HG02623 (cell line): ENCODE data around the gene PTPRC.

Experiments
- ATAC-seq: cut with Tn5 transposase; IDR thresholded peaks from one replicate; pipeline ENCODE4 v1.9.1; 2021; ENCODE audit warnings: moderate library complexity; ENCODE audit not compliant: unreplicated experiment

The PTPRC gene

GRCh38 chr1:198672124-198672523 is 33.3 kb downstream of the PTPRC start:
- ATAC-seq, result no peak

GRCh38 chr1:198674009-198674408 is 35.2 kb downstream of the PTPRC start:
- ATAC-seq, result no peak

DNA sequence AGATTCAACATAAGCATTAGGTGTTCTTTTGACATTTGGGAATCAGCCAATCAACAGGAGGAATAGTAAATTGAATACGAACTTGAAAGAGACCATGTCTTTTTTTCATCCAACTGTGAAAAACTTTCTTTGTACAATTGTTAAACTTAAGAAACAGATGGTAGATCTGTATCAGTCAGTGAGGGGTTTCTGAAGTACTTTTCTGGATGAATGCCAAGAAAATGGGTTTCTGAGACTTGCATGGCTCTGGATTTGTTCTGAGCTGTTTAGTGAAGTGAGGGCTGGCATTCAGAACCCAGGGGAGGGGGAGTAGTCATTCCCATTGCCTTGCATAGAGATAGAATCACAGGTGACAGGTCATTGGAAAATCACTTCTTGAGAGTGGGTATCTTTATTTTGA is 37.4 kb downstream of the PTPRC start:
- no peak for ATAC-seq

- ATAC-seq, result no peak
Observed at GRCh38 chr1:198677027-198677426, 38.2 kb downstream of the PTPRC start.

GRCh38 chr1:198677871-198678270 is 39.0 kb downstream of the PTPRC start:
- ATAC-seq, result no peak

DNA sequence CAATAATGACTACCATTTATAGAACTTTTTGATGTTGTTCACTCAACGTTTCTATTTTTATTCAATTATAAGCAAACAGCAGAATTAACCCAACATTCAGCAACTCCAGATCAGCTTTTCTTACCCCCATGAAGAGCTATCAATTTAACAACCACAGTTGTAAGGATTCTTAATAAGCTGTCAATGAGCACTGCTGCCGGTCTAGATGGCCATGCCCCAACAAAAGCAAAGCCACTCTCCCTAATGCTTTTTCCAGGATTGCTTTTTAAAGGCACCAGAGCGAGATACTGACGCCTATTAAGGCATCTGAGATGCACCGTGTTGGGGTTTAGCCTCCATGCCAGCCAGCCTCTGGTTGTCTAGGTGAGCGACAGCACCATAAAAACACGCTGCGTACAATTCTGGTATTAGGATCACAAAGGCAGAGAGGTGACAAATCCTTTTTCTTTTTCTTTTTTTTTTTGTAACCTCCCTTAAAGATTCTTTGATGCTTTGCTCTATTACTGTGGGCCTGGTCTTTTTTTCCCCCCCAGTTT is 39.5 kb downstream of the PTPRC start:
- ATAC-seq, result no peak

DNA sequence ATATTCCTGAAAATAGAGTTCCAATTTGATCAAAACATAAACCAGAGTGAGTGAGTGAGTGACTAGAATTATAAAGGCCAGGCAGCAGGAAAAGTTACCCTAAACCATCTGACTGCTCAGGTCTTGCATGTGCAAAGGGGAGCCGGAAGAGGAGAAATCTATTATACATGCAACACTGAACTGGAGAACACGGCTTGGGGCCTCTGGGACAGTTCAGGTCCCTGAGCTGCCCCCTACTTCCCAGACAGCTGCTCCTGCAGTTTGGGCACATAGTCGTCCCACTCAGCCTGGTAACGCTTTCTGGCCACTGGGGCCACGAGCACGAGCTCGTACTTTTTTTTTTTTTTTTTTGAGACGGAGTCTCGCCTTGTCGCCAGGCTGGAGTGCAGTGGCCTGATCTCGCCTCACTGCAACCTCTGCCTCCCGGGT is 40.1 kb downstream of the PTPRC start:
- ATAC-seq, result no peak

GRCh38 chr1:198679535-198680173 is 40.8 kb downstream of the PTPRC start:
- no peak for ATAC-seq

- no peak for ATAC-seq
Observed at GRCh38 chr1:198680174-198680875, 41.5 kb downstream of the PTPRC start.

DNA sequence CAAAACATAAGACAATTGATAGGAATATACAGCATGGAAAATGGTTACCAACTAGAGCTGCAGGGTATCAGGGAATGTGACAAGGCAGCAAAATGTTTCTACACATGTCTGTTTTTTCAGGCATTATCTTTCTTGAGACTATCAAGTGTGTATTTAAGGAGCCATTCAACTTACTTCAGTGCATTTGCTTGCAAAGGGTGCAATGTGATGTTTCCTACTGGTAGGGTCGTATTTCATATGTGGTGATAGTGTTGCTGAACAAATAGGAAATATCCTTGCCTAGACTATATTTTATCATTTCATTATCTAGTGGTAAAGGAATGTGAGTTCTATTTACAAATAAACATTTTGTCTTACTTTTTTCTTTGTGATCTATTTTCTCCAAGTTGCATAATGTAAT is 42.4 kb downstream of the PTPRC start:
- ATAC-seq, result no peak

GRCh38 chr1:198681831-198682759 is 43.3 kb downstream of the PTPRC start:
- peak; percentile 96 for ATAC-seq

DNA sequence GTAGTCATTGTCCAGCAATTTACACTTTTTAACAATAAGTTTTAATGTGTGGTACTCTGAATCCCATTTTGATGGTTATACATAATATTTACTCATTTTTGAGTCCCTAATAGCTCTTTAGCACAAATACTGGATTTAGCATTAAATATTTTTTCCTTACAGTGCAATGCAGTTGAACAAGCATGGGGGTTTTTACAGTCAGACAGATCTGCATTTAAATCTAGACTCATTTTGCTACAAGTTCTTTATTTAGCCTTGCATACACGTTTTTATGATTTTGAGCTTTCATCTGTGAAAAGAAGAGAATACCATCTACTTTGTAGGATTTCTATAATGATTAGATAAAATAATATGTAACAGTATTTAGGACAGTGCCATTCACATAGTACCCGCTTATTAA is 44.0 kb downstream of the PTPRC start:
- ATAC-seq, result no peak

DNA sequence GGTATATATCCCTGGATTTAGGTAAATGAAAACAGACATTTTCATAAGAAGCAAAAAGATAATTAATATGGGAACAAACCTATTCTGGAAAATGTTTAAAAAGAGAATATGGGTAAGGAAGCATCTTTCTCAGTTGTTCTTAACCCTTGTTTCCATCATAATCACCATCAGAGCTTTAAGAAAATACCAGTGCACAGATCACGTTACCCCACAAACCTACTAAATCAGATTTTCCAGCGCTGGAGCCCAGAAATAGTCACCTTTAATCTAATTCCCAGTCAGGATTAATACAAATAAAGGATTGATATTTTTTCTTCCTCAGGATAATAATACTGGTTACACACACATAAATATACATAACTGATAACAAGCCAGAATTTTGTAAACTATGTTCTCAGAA is 44.6 kb downstream of the PTPRC start:
- no peak for ATAC-seq

- ATAC-seq, result no peak
Observed at GRCh38 chr1:198686069-198686728, 47.4 kb downstream of the PTPRC start.

GRCh38 chr1:198687429-198687828 is 48.6 kb downstream of the PTPRC start:
- ATAC-seq, result no peak

- ATAC-seq, result no peak
Observed at GRCh38 chr1:198691063-198691462, 52.2 kb downstream of the PTPRC start.

DNA sequence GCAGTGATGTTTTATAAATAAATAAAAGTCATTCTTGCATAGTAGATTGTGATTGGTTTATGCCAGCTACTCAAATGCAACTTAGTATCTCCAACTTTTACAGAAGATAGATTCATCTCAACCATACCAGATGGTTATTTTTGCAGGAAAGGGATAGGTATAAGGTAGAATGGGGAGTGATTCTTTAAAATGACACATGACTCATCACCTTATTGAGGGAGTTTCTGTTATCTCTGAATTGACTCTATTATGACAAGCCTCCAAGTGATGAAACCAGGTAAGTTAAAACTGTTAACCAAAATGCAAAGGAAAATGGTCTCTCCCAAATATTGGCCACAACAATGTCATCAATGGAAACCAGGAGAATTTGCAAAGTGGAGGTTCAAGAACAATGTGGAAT is 54.5 kb downstream of the PTPRC start:
- no peak for ATAC-seq

DNA sequence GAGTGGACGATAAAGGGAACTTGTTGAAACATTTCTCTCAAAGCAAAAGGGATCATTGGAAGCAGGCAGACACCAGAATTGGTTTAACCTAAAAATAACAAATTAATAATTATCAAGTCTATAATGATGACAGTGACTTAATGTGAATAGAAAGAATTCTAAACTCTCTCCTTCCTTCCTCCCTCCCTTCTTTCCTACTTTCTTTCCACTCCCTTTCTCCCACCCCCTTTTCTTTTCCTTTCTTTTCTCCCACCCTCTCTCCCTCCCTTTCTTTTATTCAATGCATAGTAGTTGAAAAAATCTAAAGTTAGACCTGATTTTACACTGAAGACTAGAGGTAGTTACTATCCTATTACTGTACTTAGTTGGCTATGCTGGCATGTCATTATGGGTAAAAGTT is 55.7 kb downstream of the PTPRC start:
- no peak for ATAC-seq

GRCh38 chr1:198696211-198696610 is 57.4 kb downstream of the PTPRC start:
- ATAC-seq, result peak; percentile 76

DNA sequence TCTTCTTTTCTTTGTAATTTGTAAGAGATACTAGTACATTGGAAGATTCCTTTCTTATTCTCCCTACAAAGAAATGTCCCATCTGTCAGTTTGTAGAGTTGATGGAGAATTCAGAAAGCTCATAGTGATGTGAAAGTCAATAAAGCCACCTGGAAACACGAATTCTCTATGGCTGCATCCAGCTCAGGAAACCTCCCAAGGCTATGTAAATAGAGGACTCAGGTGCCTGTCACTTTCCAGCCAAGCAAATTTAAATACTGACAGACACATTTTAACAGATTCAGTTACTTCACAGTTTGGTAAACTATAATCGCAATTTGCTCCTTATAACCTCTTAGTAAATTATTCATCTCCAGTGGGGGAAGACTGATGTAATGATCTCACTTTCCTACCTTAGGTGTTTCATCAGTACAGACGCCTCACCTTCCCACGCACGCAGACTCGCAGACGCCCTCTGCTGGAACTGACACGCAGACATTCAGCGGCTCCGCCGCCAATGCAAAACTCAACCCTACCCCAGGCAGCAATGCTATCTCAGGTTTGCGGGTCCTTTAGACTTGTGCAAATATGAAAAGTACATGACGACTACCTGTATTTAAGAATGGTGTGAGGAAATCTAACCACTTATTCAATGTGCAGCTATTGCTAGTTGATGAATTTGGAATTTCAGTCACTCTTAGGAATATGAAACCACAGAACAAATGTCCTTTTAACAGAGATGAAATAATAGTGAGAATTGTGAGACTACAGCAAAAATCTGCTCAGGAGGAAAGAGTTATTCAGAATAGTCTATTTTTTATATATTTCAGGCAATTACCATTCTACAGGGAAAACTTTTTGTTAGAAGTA is 60.6 kb downstream of the PTPRC start:
- ATAC-seq, result no peak
